GM12873 (cell line): Measurements from ENCODE around the gene PHLPP2.
A peak's percentile ranks its signal among the peaks of the same experiment; 100 is the strongest.

Experiments
- CTCF ChIP-seq: IDR thresholded peaks from 2 replicates; pipeline ENCODE4 v1.5.1; 2012; ENCODE audit warnings: low read depth, mild to moderate bottlenecking, moderate library complexity, low read length, control low read depth; ENCODE audit not compliant: insufficient read depth; ENCODE audit errors: missing control alignments

The PHLPP2 gene

GRCh38 chr16:71732587-71732986 is 8.1 kb upstream of the PHLPP2 start:
- TF ChIP-seq CTCF, result no peak

- no peak for TF ChIP-seq CTCF
Measured at GRCh38 chr16:71727551-71728324, 3.2 kb upstream of the PHLPP2 start.

DNA sequence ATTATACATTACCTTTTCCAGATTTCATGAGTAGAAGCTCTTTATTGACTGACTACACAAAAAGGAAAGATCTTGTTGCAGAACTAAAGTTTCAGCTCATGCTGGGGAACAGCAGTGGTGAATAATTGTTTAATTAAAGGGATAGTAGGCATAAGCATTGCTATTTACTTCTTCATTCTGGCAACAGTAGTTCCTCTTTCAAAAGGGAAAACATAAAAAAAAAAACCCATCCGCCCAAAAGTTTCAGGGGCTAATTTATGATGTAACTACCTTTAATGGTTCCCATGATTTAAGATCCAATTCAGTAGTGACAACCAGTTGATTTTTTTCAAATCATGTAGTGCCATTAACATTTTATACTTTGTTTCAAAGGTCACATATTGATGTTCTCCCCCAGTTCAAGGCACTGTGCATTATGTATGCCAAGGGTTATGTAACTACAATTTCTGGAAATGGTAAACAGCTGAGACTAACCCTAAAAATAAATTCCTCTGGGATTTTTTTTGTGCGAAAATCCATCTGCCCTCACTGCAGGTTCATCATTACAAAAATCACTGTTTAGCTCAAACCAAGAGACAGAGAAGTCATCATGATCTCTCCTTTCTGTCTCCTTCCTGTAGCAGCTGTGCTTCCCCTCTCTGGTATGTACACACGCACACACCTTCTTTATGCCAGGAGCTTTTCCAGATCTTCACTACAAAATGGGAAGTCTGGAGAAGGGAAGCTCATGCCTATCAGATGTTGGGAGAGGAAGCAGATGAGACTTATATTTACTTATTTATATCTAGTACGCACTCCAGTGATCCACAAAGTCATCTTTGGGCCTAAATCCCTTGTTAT is 2.2 kb upstream of the PHLPP2 start:
- TF ChIP-seq CTCF, result no peak

DNA sequence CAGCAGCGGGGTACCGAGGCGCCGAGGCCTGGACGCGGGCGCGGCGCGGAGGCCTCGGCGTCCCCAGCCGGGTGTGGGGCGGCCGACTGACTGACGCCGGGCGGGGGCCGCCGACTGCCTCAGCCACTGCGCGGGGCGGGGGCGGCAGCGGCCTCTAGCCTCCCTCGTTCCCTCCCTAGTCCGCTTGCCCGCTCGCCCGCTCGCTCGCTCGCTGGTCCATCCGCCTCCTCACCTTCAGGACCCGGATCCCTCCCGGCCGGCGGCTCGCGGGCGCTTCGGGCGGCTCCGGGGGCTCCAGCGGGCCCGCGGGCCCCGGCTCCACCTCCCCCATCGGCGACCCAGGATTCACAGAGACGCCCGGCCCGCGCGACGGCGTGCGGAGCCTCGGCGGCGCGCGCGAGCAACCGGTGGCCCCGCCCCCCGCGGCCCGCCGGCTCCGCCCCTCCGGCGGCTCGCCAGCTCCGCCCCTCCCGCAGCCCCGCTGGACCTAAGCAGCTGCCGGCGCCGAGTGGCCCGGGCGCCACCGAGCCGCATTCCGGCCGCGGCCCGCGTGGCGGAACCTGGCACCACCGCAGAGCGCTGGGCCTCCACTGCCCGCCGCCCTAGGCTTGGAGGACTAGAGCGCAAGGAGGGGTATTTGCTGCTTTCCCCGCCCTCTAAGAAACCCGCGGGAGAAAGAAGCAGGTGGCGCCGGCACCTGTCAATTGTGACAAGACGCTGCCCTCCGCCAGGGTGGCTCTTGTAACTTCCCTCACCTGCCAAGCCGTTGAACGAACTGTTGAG is 773 bp downstream of the PHLPP2 start:
- peak; percentile 16 for TF ChIP-seq CTCF

GRCh38 chr16:71722801-71723536 is 1.5 kb downstream of the PHLPP2 start:
- TF ChIP-seq CTCF, result no peak

DNA sequence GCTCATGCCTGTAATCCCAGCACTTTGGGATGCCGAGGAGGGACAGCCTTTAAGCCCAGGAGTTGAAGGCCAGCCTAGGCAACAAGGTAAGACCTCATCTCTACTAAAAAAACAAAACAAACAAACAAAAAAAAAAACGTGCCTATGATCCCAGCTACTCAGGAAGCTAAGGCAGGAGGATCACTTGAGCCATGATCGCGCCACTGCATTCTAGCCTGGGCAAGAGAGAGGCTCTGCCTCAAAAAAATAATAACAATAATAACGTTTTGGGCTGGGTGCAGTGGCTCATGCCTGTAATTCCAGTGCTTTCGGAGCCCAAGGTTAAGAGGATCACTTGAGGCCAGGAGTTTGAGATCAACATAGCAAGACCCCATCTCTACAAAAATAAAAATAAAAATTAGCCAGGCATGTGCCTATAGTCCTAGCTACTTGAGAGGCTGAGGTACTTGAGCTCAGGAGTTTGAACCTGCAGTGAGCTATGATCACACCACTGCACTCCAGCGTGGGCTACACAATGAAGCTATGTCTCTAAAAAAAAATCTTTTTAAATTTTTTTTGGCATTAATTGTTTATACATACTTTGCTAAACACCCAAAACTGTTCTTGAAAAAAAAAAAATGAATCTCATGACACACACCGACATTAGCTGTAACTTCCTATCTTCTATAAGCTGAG is 3.3 kb downstream of the PHLPP2 start:
- no peak for TF ChIP-seq CTCF
